Measurements from ENCODE around the gene HS1BP3. TPM values are rescaled to one million over a fixed set of nuclear protein-coding genes. Genes with fewer than 3 reads are reported as not detected.
A peak's percentile ranks its signal among the peaks of the same experiment; 100 is the strongest.

HS1BP3 gene
- total and polyA plus RNA-seq, 9 of the 15 experiments (the other 6 are each of a cell fraction or from before 2014, with no cell fraction given): 0.41 to 8.3 (median 5.9) TPM

GRCh38 chr2:20584045-20584398, 66.9 kb downstream of the HS1BP3 start (continued):
- TF ChIP-seq BCLAF1 (IDR thresholded peaks at IDR 0.05; ENCODE audit: borderline replicate concordance in 1 of 2, control insufficient read depth in 1 of 2, low read depth in 2 of 2, low read length in 1 of 2): no peak
- TF ChIP-seq ZNF551 (CRISPR knock-in tag; IDR thresholded peaks at IDR 0.05): no peak
- TF ChIP-seq ZZZ3 (IDR thresholded peaks at IDR 0.05): no peak
- no peak for TF ChIP-seq CEBPB (tag; IDR thresholded peaks at IDR 0.05)
- TF ChIP-seq GABPB1 (CRISPR knock-in tag; IDR thresholded peaks at IDR 0.05): no peak
- no peak for TF ChIP-seq ZNF655 (CRISPR knock-in tag; IDR thresholded peaks at IDR 0.05)
- no peak for TF ChIP-seq HDAC2 (IDR thresholded peaks at IDR 0.05)
- TF ChIP-seq SMAD4 (CRISPR knock-in tag; conservative IDR thresholded peaks at IDR 0.05): 0 out of 2 replicates have a peak, but pooled peaks have one; percentile 32
- no peak for TF ChIP-seq U2AF1 (optimal IDR thresholded peaks at IDR 0.05; ENCODE audit: low read depth, low read length)
- TF ChIP-seq UBTF (IDR thresholded peaks at IDR 0.05; ENCODE audit: borderline replicate concordance in 1 of 2, low read depth in 2 of 2, low read length in 2 of 2): 0 out of 4 replicates have a peak, but pooled peaks of 1 of the 2 experiments have one; percentile 9
- 0 out of 4 replicates have a peak, but pooled peaks of 1 of the 2 experiments have one; percentile 26 for TF ChIP-seq ZNF639 (CRISPR knock-in tag; conservative IDR thresholded peaks at IDR 0.05 in 1 of 2, IDR thresholded peaks at IDR 0.05 in 1 of 2)
- TF ChIP-seq MEIS2 (IDR thresholded peaks at IDR 0.05; ENCODE audit: partially characterized antibody): no peak
- no peak for TF ChIP-seq ZNF449 (CRISPR knock-in tag; IDR thresholded peaks at IDR 0.05)
- no peak for TF ChIP-seq MCM3 (IDR thresholded peaks at IDR 0.05)
